Activated T-cell treated with anti-CD3 and anti-CD28 coated beads for 1 hour (primary cell): Measurements from ENCODE around the gene NADK2.

Experiments
- DNase-seq: peaks from one replicate; pipeline ENCODE4 v3.0.0-alpha.2; 2020; ENCODE audit warnings: low read depth

The NADK2 gene

GRCh38 chr5:36161361-36161760 is 80.4 kb downstream of the NADK2 start:
- DNase-seq: no peak

GRCh38 chr5:36160617-36161016 is 81.1 kb downstream of the NADK2 start:
- no peak for DNase-seq

- no peak for DNase-seq
These were observed 83.6 kb downstream of the NADK2 start for GRCh38 chr5:36158144-36158543.

- no peak for DNase-seq
These were observed 85.1 kb downstream of the NADK2 start for GRCh38 chr5:36156619-36157018.

- no peak for DNase-seq
These were observed 85.6 kb downstream of the NADK2 start for GRCh38 chr5:36156121-36156601.

GRCh38 chr5:36155291-36155690 is 86.4 kb downstream of the NADK2 start:
- DNase-seq: no peak

- DNase-seq: no peak
These were observed 88.0 kb downstream of the NADK2 start for GRCh38 chr5:36153726-36154125.

GRCh38 chr5:36153298-36153677 is 88.4 kb downstream of the NADK2 start:
- DNase-seq: no peak

- DNase-seq: no peak
These were observed 89.1 kb downstream of the NADK2 start for GRCh38 chr5:36152324-36153297.

GRCh38 chr5:36151434-36152323 is 90.0 kb downstream of the NADK2 start, which contains the start of the genes LMBRD2 and SKP2:
LMBRD2 (minus strand) TSS chr5:36151887; CDS start chr5:36143349, 8,538 bp downstream.
SKP2 (plus strand) TSS chr5:36152111; CDS start chr5:36152263, 152 bp downstream.
- DNase-seq: peak; percentile 95

GRCh38 chr5:36150676-36151433 is 90.9 kb downstream of the NADK2 start:
- DNase-seq: peak; percentile 18

- DNase-seq: no peak
These were observed 94.0 kb downstream of the NADK2 start for GRCh38 chr5:36147681-36148080.

GRCh38 chr5:36146390-36146789 is 95.3 kb downstream of the NADK2 start:
- no peak for DNase-seq

- DNase-seq: no peak
These were observed 96.4 kb downstream of the NADK2 start for GRCh38 chr5:36145311-36145710.
